ENCODE results near the gene COPZ2. TPM values are rescaled to one million over a fixed set of nuclear protein-coding genes. Genes with fewer than 3 reads are reported as not detected.
"Not testable (repeated sequence)": the region's sequence is repeated elsewhere in the genome, so short reads cannot be mapped to it uniquely, and the experiment has no call there.

Gene COPZ2
- total RNA-seq, 1 experiment from 2014 or later, result 1.3 TPM

- no peak for DNase-seq
These were observed 1.1 kb upstream of the COPZ2 start for GRCh38 chr17:48038687-48039086.

GRCh38 chr17:48037838-48038323, 284 bp upstream of the COPZ2 start:
- Histone ChIP-seq H4K20me1 (ENCODE audit: low read length) (no peaks in the 10 kb centered on the region), H2AFZ (ENCODE audit: low read length) (peak overlapping the region; percentile 61; the same call in 1 of the 2 replicates), H3K4me2 (ENCODE audit: low read length) (peak overlapping the region; percentile 52), H3K9ac (ENCODE audit: low read length) (no peak overlapping the region), H3K9me2 (replicated peaks; ENCODE audit: low read length) (no peaks in the 10 kb centered on the region), H3K27me3 (ENCODE audit: low read length) (peaks cover 9% of the 10 kb centered on the region), H3K9me3 (ENCODE audit: low read length) (no peaks in the 10 kb centered on the region), H3K27ac (ENCODE audit: low read length) (no peak overlapping the region), H3K4me3 (ENCODE audit: low read length) (peak overlapping the region; percentile 37; the same call in 1 of the 2 replicates), H3K36me3 (ENCODE audit: low read depth, low read length) (no peaks in the 10 kb centered on the region), H3K4me1 (ENCODE audit: insufficient read depth, low read length) (no peaks in the 10 kb centered on the region), H3F3A (ENCODE audit: low read length, unreplicated experiment) (no peaks in the 10 kb centered on the region), H3K79me2 (ENCODE audit: low read length) (no peaks in the 10 kb centered on the region)
- ATAC-seq (peak; percentile 29), DNase-seq (no peak)
- no peak for TF ChIP-seq CTCF (conservative IDR thresholded peaks at IDR 0.05; ENCODE audit: low read depth, low read length)
- CTCF ChIA-PET, result no interaction called here
- POLR2A ChIA-PET (ENCODE audit: unreplicated experiment), result no interaction called here
- BruUV-seq (replicated peaks), result no TSS peak
- intact Hi-C loops (cut with micrococcal nuclease), result no loop called here

More at GRCh38 chr17:48038687-48039086, 1.1 kb upstream of the COPZ2 start:
- Histone ChIP-seq H3K9ac (ENCODE audit: low read length) (no peak overlapping the region), H3K4me1 (ENCODE audit: insufficient read depth, low read length) (no peaks in the 10 kb centered on the region), H3K27me3 (ENCODE audit: low read length) (peaks cover 9% of the 10 kb centered on the region), H4K20me1 (ENCODE audit: low read length) (no peaks in the 10 kb centered on the region), H3K4me2 (ENCODE audit: low read length) (no peak overlapping the region), H3K4me3 (ENCODE audit: low read length) (no peak overlapping the region), H3K79me2 (ENCODE audit: low read length) (no peaks in the 10 kb centered on the region), H3K36me3 (ENCODE audit: low read depth, low read length) (no peaks in the 10 kb centered on the region), H3K27ac (ENCODE audit: low read length) (no peak overlapping the region), H3K9me3 (ENCODE audit: low read length) (no peaks in the 10 kb centered on the region), H2AFZ (ENCODE audit: low read length) (no peak overlapping the region), H3K9me2 (replicated peaks; ENCODE audit: low read length) (no peaks in the 10 kb centered on the region), H3F3A (ENCODE audit: low read length, unreplicated experiment) (no peaks in the 10 kb centered on the region)
- POLR2A ChIA-PET (ENCODE audit: unreplicated experiment), result no interaction called here
- intact Hi-C loops (cut with micrococcal nuclease), result no loop called here
- CTCF ChIA-PET, result interaction anchor here (0.5 to 0.6 kb wide), 2 partner anchors 13 to 92 kb away, joined by 3 read pairs; no protein-coding TSS in a partner anchor
- no peak for TF ChIP-seq EZH2phosphoT487 (IDR thresholded peaks at IDR 0.05; ENCODE audit: borderline replicate concordance, low read length)
- no peak for TF ChIP-seq CTCF (conservative IDR thresholded peaks at IDR 0.05; ENCODE audit: low read depth, low read length)
- TF ChIP-seq EZH2 (IDR thresholded peaks at IDR 0.05; ENCODE audit: low read length, unreplicated experiment), result no peak
- BruUV-seq (replicated peaks), result no TSS peak
- ATAC-seq, result no peak

- ATAC-seq, result no peak
- H3K4me3 ChIP-seq (ENCODE audit: low read length), result no peak overlapping the region
These were observed 933 bp downstream of the COPZ2 start for GRCh38 chr17:48036693-48037035.

GRCh38 chr17:48034734-48035133, 2.9 kb downstream of the COPZ2 start:
- H3K36me3 ChIP-seq (ENCODE audit: low read depth, low read length); DNase-seq; BruUV-seq (replicated peaks); H3K27me3 ChIP-seq (ENCODE audit: low read length); H3K9me3 ChIP-seq (ENCODE audit: low read length); intact Hi-C loops (cut with micrococcal nuclease); POLR2A ChIA-PET (ENCODE audit: unreplicated experiment); ATAC-seq; H3K9me2 ChIP-seq (replicated peaks; ENCODE audit: low read length); H2AFZ ChIP-seq (ENCODE audit: low read length); H3K27ac ChIP-seq (ENCODE audit: low read length); H3K4me1 ChIP-seq (ENCODE audit: insufficient read depth, low read length); H3K79me2 ChIP-seq (ENCODE audit: low read length); H3K4me3 ChIP-seq (ENCODE audit: low read length); H3F3A ChIP-seq (ENCODE audit: low read length, unreplicated experiment); H4K20me1 ChIP-seq (ENCODE audit: low read length); H3K9ac ChIP-seq (ENCODE audit: low read length); H3K4me2 ChIP-seq (ENCODE audit: low read length): not testable (repeated sequence)
- CTCF ChIA-PET, result interaction anchor here (0.7 kb wide), 1 partner anchor 14 kb away, joined by 3 read pairs; no protein-coding TSS in a partner anchor

More at GRCh38 chr17:48036693-48037035, 933 bp downstream of the COPZ2 start:
- Histone ChIP-seq H3K4me1 (ENCODE audit: insufficient read depth, low read length) (no peaks in the 10 kb centered on the region), H3K27me3 (ENCODE audit: low read length) (peaks cover 9% of the 10 kb centered on the region), H3K27ac (ENCODE audit: low read length) (no peak overlapping the region), H3K4me2 (ENCODE audit: low read length) (no peak overlapping the region), H3F3A (ENCODE audit: low read length, unreplicated experiment) (no peaks in the 10 kb centered on the region), H3K36me3 (ENCODE audit: low read depth, low read length) (no peaks in the 10 kb centered on the region), H3K9ac (ENCODE audit: low read length) (no peak overlapping the region), H4K20me1 (ENCODE audit: low read length) (no peaks in the 10 kb centered on the region), H3K79me2 (ENCODE audit: low read length) (no peaks in the 10 kb centered on the region), H3K9me2 (replicated peaks; ENCODE audit: low read length) (no peaks in the 10 kb centered on the region), H2AFZ (ENCODE audit: low read length) (no peak overlapping the region), H3K9me3 (ENCODE audit: low read length) (no peaks in the 10 kb centered on the region)
- TF ChIP-seq CTCF (conservative IDR thresholded peaks at IDR 0.05; ENCODE audit: low read depth, low read length), result no peak
- TF ChIP-seq EZH2phosphoT487 (IDR thresholded peaks at IDR 0.05; ENCODE audit: borderline replicate concordance, low read length), result no peak
- TF ChIP-seq EZH2 (IDR thresholded peaks at IDR 0.05; ENCODE audit: low read length, unreplicated experiment), result no peak
- no TSS peak for BruUV-seq (replicated peaks)
- ChIA-PET CTCF (no interaction called here), POLR2A (ENCODE audit: unreplicated experiment) (no interaction called here)
- intact Hi-C loops (cut with micrococcal nuclease), result no loop called here
- DNase-seq, result no peak
